ENCODE results near the gene THEM5. TPM values are rescaled to one million over a fixed set of nuclear protein-coding genes. Genes with fewer than 3 reads are reported as not detected.

Gene THEM5
- total RNA-seq, 1 experiment from 2014 or later = not detected

DNA sequence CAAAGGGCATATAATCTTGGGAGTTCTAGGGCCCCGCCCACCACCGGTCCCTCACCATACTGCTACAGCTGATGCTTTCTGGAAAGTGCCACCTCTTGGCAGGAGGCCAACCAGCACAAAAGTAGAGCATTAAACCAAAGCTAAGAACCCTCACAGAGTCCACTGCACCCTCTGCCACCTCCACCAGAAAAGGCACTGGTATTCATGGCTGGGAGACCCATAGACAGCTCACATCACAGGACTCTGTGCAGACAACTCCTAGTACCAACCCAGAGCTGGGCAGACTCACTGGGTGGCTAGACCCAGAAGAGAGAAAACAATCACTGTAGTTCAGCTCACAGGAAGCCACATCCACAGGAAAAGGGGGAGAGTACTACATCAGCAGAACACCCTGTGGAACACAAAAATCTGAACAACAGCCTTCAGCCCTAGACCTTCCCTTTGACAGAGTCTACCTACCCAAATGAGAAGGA is 45.0 kb upstream of the THEM5 start:
- H2AFZ ChIP-seq = no peak overlapping the region
- H3K4me1 ChIP-seq (replicated peaks; ENCODE audit: insufficient read depth) = peaks cover 45% of the 10 kb centered on the region
- peaks cover 39% of the 10 kb centered on the region for H3K36me3 ChIP-seq (ENCODE audit: low read depth)
- no peaks in the 10 kb centered on the region for H3K27me3 ChIP-seq (ENCODE audit: insufficient read depth, low read depth)
- TF ChIP-seq, protein P1, sequence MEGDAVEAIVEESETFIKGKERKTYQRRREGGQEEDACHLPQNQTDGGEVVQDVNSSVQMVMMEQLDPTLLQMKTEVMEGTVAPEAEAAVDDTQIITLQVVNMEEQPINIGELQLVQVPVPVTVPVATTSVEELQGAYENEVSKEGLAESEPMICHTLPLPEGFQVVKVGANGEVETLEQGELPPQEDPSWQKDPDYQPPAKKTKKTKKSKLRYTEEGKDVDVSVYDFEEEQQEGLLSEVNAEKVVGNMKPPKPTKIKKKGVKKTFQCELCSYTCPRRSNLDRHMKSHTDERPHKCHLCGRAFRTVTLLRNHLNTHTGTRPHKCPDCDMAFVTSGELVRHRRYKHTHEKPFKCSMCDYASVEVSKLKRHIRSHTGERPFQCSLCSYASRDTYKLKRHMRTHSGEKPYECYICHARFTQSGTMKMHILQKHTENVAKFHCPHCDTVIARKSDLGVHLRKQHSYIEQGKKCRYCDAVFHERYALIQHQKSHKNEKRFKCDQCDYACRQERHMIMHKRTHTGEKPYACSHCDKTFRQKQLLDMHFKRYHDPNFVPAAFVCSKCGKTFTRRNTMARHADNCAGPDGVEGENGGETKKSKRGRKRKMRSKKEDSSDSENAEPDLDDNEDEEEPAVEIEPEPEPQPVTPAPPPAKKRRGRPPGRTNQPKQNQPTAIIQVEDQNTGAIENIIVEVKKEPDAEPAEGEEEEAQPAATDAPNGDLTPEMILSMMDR (conservative IDR thresholded peaks at IDR 0.05) = no peak
- no peak for TF ChIP-seq EZH2 (IDR thresholded peaks at IDR 0.05; ENCODE audit: low read depth)
- H3K4me2 ChIP-seq = peak overlapping the region; percentile 67
- peaks cover 33% of the 10 kb centered on the region; the same call in 1 of the 2 replicates for H3F3A ChIP-seq (ENCODE audit: insufficient read depth, low read depth)
- H3K4me3 ChIP-seq = peak overlapping the region; percentile 33; the same call in 1 of the 2 replicates
- CTCF ChIA-PET = interaction anchor here (0.7 to 1.8 kb wide), 3 partner anchors 10 to 103 kb away, joined by 3 to 8 read pairs (median 4); partner anchors contain the start of gene THEM4
- POLR2A ChIA-PET (ENCODE audit: unreplicated experiment) = interaction anchor here (0.6 to 1.1 kb wide), 6 partner anchors 10 to 138 kb away, joined by 3 to 10 read pairs (median 4); partner anchors contain the start of genes S100A11 and THEM4
- H3K9me2 ChIP-seq (ENCODE audit: insufficient read depth) = no peaks in the 10 kb centered on the region
- peak; percentile 41 to 70 for DNase-seq
- intact Hi-C loops (cut with micrococcal nuclease; ENCODE audit: unreplicated experiment) = no loop called here
- no peaks in the 10 kb centered on the region for H4K20me1 ChIP-seq (ENCODE audit: insufficient read depth)
- peaks cover 27% of the 10 kb centered on the region for H3K9me3 ChIP-seq (ENCODE audit: insufficient read depth, low read depth)
- H3K27ac ChIP-seq = peak overlapping the region; percentile 73
- peaks cover 72% of the 10 kb centered on the region for H3K79me2 ChIP-seq (ENCODE audit: low read depth)
- BruUV-seq (replicated peaks) = no TSS peak

DNA sequence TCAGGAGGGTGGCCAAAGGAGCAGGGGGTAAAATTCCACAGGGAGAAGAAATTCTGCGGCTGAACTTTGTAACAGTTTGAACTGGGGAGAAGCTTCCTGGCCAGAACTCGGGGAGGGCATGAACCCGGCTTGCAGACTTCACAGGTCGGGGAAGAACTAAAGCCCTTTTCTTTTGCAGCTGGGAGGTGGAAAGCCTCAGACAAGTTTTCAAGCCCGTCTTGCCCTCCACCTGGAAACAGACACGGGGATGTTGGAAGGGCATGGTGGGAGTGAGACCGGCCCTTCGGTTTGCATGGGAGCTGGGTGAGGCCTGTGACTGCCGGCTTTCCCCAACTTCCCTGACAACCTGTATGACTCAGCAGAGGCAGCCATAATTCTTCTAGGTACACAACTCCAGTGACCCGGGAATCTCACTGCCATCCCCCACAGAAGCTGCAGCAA is 44.5 kb upstream of the THEM5 start:
- Histone ChIP-seq H3K27ac (peak overlapping the region; percentile 73), H2AFZ (no peak overlapping the region), H3K27me3 (ENCODE audit: insufficient read depth, low read depth) (no peaks in the 10 kb centered on the region), H3K36me3 (ENCODE audit: low read depth) (peaks cover 38% of the 10 kb centered on the region), H3K9me2 (ENCODE audit: insufficient read depth) (no peaks in the 10 kb centered on the region), H3K4me1 (replicated peaks; ENCODE audit: insufficient read depth) (peaks cover 48% of the 10 kb centered on the region), H3K4me3 (peak overlapping the region; percentile 33; the same call in 1 of the 2 replicates), H3K79me2 (ENCODE audit: low read depth) (peaks cover 67% of the 10 kb centered on the region), H3K9me3 (ENCODE audit: insufficient read depth, low read depth) (peaks cover 27% of the 10 kb centered on the region), H3K4me2 (peak overlapping the region; percentile 67), H3F3A (ENCODE audit: insufficient read depth, low read depth) (peaks cover 36% of the 10 kb centered on the region; the same call in 1 of the 2 replicates), H4K20me1 (ENCODE audit: insufficient read depth) (no peaks in the 10 kb centered on the region)
- ChIA-PET CTCF (interaction anchor here (0.7 to 1.8 kb wide), 3 partner anchors 11 to 104 kb away, joined by 4 to 8 read pairs (median 4); partner anchors contain the start of gene THEM4), POLR2A (ENCODE audit: unreplicated experiment) (interaction anchor here (0.6 to 1.2 kb wide), 5 partner anchors 11 to 139 kb away, joined by 3 to 8 read pairs (median 3); partner anchors contain the start of genes S100A11 and THEM4)
- intact Hi-C loops (cut with micrococcal nuclease; ENCODE audit: unreplicated experiment) = no loop called here
- TSS peak; percentile 5 for BruUV-seq (replicated peaks)
- TF ChIP-seq, protein P1 (conservative IDR thresholded peaks at IDR 0.05) = no peak
- TF ChIP-seq EZH2 (IDR thresholded peaks at IDR 0.05; ENCODE audit: low read depth) = no peak
- DNase-seq = peak; percentile 64 to 67

DNA sequence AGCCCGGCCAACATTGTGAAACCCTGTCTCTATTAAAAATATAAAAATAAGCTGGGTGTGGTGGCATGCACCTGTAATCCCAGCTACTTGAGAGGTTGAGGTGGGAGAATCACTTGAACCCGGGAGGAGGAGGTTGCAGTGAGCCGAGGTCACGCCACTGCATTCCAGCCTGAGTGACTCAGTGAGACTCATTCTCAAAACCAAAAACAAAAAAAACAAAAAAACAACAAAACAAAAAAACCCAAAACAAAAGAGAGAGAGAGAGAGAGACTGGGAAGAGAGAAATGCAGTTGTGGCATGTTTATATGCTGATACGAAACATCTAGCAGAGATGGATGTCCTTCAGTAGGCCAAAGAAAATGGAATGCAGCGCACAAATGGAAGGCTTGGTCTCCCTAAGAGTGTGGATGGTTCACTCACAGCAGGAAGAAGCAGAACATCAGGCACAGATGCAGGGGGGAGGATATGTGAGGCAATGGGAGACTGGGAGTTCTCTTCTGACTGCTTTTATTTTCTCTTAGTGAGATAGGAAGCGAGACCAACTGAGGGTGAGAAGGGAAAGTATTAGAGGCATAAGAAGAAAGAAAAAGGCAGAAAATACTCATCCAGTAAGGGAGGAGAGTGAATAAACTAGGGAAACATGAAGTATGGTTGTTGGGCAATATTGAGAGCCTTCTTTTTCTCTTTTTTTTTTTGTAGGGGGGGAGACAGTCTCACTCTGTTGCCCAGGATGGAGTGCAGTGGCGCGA is 39.8 kb upstream of the THEM5 start:
- Histone ChIP-seq H3K4me1 (replicated peaks; ENCODE audit: insufficient read depth) (peaks cover 26% of the 10 kb centered on the region), H3K4me2 (no peak overlapping the region), H3K27ac (no peak overlapping the region), H3K4me3 (no peak overlapping the region), H4K20me1 (ENCODE audit: insufficient read depth) (no peaks in the 10 kb centered on the region), H3K27me3 (ENCODE audit: insufficient read depth, low read depth) (no peaks in the 10 kb centered on the region), H3F3A (ENCODE audit: insufficient read depth, low read depth) (peaks cover 38% of the 10 kb centered on the region), H2AFZ (no peak overlapping the region), H3K79me2 (ENCODE audit: low read depth) (peaks cover 22% of the 10 kb centered on the region), H3K9me3 (ENCODE audit: insufficient read depth, low read depth) (peaks cover 5% of the 10 kb centered on the region; the same call in 1 of the 2 replicates), H3K9me2 (ENCODE audit: insufficient read depth) (no peaks in the 10 kb centered on the region), H3K36me3 (ENCODE audit: low read depth) (peaks cover 51% of the 10 kb centered on the region)
- CTCF ChIA-PET = no interaction called here
- POLR2A ChIA-PET (ENCODE audit: unreplicated experiment) = no interaction called here
- DNase-seq = no peak
- TF ChIP-seq, protein P1 (conservative IDR thresholded peaks at IDR 0.05) = no peak
- TF ChIP-seq EZH2 (IDR thresholded peaks at IDR 0.05; ENCODE audit: low read depth) = no peak
- BruUV-seq (replicated peaks) = no TSS peak
- intact Hi-C loops (cut with micrococcal nuclease; ENCODE audit: unreplicated experiment) = no loop called here

Measured in PC-9 (cell line).